ENCODE measurements around the gene TTLL12.
"Not testable (repeated sequence)": the region's sequence is repeated elsewhere in the genome, so short reads cannot be mapped to it uniquely, and the experiment has no call there.

Gene TTLL12

DNA sequence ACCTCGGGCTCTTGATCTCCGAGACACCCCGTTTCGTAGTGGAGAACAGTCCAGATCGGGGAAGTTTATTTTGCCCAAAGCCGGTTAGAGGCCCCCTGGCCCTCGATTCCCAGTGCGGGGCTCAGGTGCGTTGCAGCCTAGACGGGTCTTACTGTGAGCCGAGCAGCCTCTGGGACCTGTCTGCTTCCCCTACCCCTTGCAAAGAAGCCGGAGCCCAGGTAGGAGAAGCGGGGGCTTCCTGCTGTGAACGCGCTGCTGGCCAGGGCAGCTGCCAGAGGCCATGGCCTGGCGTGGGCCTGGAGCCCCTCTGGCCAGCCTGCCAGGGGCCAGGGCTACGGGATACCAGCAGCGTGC is 35.0 kb downstream of the TTLL12 start:
- no peak for DNase-seq

DNA sequence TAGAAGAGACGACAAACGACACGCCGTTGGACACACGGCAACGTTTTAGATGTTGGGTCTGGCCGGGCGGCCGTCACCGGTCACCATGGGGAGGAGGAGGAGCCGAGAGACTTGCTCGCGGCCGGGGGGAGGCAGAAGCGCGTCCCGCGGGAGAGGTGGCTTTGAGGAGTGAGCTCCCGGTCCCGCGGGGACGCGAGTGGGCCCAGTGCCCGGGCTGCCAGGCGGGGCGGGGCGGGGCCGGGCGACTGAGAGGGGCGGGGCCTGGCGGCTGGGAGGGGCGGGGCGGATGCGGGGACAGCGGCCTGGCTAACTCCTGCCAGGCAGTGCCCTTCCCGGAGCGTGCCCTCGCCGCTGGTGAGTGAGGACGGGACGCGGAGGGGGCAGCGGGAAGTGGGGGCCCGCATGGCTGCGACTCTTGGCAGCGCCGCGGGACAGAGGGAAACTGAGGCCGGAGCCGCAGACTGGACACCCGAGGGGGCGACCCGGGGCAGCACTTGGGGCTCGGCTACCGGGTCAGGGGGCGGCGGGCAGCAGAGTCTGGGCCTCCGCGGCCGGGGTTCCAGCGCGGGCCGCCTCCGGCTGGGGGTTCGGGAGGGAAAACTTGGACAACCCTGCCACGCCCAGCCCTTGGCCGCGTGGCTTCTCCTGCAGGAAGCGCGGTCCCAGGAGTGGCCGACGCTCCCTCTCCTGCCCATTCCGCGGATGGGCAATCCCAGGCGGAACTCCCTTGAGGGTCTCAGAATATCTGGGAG is 35.5 kb downstream of the TTLL12 start, which contains the start of gene TSPO:
TSPO (plus strand) TSS at position 309 of the 752 bp plus-strand sequence. CDS start 7,680 bp downstream, outside the sequence.
- DNase-seq, result peak; percentile 45

DNA sequence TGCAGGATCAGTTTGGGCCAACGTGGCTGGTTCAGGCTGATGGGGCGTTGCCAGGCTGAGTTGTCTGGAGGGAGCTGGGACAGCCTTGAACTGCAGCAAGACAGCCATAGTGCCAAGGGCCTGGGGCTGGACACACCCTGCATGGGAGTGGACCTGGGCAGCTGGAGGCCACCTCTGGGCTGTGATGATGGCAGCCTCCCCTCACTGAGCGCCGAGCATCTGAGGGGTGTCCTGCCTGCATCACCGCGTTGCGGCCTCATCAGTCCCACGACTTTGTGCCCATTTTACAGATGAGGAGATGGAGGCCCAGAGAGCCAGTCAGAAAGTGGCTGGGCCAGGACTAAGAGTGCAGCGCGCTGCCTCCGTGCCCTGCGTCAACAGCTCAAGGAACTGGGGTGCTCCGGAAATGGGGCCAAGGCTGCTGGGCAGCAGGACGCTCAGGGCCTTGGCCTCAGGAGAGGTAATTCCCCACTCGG is 36.2 kb downstream of the TTLL12 start:
- no peak for DNase-seq

DNA sequence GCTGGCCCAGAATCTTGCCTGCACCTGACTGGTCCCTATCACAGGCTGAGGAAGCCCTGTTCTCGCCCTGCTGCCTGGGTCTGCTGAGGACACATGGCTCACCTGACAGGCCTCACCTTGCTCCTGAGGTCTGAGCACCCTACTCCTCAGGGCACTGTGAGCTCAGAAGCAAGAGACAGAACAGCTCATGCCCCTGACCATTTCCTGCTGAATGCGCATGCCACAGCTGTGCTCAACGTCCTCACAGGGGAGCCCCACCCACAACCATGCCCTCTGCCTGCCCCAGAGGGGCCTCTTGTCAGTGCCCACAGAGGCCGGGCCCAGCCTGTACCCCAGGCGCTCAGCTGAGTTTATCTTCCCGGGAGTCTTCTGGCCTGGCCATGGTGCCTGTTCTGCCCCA is 38.4 kb downstream of the TTLL12 start:
- DNase-seq, result no peak

DNA sequence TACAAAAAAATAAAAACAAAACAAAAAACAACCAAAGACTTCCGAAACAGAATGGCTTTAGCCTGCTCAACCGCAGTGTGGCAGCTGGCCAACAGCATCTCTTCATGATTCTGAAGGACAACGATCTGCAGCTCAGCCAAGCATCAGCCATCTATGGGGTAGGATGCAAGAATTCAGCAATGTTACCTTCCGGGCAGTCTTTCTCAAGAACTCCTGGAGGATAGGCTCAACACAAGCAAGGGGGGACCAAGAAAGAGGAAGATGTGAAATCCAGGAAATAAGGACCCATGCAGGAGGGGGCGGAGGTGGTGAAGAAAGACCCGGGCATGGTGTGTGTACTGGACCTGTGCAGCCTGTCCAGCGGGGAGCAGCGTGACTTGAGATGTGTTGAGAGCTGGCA is 39.1 kb downstream of the TTLL12 start:
- DNase-seq, result no peak

DNA sequence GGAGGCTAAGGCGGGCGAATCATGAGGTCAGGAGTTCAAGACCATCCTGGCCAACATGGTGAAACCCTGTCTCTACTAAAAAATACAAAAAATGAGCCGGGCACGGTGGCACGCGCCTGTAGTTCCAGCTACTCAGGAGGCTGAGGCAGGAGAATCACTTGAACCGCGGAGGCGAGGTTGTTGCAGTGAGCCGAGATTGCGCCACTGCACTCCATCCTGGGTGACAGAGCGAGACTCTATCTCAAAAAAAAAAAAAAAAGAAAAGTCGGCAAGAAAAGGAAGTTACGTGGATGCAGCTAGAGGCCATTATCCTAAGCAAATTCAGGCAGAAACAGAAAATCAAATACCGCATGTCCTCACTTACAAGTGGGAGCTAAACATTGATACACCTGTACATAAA is 40.6 kb downstream of the TTLL12 start:
- DNase-seq, result not testable (repeated sequence)

GRCh38 chr22:43145371-43145770 is 41.6 kb downstream of the TTLL12 start:
- not testable (repeated sequence) for DNase-seq

DNA sequence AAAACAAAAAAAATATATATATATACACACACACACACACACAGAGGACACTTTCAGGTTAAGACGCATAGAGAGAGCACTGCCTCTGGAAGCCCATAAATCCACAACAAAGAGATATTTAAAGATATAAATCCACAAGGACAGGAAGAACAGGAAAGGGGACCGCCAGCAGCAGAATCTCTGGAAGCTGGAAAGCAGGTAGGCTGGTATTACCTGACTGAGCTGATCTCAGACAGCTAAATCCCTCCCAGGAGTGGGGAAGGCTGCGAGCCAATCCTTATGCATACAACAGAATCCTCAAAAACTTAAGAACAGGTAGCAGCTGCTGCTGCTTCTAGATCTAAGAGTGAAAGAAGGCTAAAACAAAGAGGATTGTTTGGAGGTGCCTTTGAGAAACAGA is 42.0 kb downstream of the TTLL12 start:
- no peak for DNase-seq

DNA sequence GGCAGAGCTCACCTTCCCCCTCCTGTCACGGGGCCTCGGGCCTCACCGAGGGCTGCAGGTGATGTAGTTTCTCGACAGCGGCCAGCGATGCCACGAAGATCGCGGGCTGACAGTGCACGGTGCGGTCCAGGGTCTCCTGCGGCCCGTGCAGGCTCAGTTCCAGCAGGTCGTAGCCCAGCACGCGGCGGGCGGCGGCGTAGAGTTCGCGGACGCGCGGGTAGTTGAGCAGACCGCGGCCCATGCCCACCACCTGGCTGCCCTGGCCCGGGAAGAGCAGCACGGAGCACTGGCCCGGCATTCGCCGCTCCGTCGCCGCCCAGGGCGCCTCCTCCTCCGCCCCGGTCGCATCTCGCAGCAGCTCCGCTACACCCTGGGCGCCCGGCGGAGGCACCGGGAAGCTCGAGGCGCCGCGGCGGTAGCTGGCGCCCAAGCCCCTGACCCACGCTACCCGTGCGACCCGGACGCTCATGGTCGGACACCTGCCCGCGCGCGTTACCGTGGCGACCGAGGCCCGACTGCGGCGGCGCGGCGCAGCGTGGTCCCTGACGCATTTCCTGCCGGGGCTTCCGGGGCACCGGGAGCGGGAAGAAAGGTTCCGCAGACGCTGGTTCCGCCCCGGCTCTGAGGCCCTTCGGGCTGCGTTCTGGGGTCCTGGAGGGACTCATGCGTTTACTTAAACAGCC is 43.9 kb downstream of the TTLL12 start, which contains the start of gene MCAT:
MCAT (minus strand) TSS at position 519 of the 683 bp plus-strand sequence; CDS start at position 469, 50 bp downstream.
- DNase-seq, result peak; percentile 65

DNA sequence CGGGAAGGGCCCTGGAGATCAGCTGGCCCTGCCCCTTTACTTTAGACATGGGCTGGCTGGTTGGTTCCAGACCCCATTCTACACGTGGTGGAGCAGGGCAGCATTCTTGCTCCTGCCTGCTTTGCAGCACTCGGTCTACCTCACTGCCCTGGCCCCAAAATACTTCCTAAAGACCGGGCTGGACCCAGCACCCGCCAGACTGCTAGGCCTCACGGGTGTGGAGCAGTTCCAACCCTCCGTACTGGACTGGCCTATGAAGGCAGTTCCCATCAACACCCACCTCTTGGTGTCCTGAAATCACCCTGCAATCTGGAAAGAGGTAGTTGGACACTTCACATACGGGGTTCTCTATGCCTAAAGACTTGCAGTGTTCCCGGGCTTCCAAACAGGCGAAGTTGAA is 50.1 kb downstream of the TTLL12 start:
- no peak for DNase-seq

GRCh38 chr22:43136255-43136654 is 50.7 kb downstream of the TTLL12 start:
- DNase-seq, result no peak

DNA sequence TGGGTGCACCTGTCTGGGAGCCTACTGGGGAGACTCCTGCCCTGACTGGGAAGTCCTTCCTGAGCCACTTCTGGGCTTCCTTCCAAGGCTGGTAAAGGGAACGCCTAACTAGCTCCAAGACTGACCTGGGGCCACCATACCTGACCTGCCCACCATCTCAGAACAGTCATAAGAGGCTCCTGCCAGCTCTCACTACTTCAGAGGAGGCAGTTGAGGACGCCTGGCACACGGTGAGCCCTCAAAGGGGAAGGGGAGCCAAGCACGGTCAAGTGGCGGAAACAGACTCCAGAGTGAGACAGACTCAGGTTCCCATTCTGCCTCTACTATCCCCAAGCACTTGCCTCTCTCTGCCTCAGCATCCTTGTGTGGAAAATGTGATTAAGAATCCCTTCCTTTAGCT is 51.4 kb downstream of the TTLL12 start:
- DNase-seq, result no peak

DNA sequence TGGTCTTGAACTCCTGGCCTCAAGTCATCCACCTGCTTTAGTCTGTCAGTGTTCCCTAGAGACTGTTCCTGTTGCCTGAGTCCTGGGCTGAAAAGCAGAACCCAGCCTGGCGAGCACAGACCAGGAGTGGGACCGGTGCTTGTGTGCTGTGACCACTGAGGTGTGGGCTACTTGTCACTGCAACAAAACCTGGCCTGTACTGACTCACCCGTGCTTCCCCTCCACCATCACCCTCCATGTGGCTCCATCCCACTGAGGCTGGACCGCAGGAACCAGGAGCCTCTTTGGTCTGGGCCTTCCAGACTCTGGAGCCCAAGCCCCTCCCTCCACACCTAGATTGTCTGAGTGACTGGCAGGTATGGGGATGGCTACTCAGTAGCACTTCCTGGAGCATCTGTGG is 52.4 kb downstream of the TTLL12 start:
- DNase-seq, result no peak

GRCh38 chr22:43133401-43133800 is 53.5 kb downstream of the TTLL12 start:
- no peak for DNase-seq

DNA sequence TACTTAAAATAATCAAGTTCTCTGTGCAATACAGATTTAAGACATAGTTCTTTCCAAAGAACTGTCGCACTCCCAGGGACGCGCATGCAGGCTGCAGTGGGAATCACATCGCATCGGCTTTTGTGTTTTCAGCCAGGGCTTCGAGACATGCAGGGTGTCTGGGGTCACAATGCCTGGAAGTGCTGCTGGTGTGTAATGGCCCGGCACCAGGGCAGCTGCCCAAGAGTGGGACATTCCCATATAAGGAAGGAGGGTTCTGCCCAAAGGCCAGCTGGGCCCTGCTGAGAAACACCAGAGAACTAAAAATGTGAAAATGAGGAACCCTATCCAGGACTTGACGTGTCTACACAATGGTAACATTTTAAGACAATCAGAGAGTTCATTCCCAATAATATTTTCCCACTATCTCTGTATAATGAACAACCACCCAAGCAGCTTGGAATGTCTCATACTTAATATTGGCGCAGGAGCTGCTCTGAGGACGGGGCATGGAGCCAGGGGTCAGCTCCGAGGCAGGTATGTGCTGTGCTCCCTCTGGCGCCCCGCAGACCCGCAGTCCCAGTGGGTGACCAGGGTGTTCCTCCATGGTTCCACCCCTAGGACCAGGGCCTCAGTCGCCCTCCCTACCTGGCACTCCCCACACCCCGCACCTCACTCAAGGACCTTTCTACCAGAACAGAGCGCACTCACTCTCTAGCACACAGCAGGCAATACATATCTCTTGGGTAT is 55.0 kb downstream of the TTLL12 start:
- no peak for DNase-seq

GRCh38 chr22:43129426-43130425 is 57.2 kb downstream of the TTLL12 start:
- no peak for DNase-seq

DNA sequence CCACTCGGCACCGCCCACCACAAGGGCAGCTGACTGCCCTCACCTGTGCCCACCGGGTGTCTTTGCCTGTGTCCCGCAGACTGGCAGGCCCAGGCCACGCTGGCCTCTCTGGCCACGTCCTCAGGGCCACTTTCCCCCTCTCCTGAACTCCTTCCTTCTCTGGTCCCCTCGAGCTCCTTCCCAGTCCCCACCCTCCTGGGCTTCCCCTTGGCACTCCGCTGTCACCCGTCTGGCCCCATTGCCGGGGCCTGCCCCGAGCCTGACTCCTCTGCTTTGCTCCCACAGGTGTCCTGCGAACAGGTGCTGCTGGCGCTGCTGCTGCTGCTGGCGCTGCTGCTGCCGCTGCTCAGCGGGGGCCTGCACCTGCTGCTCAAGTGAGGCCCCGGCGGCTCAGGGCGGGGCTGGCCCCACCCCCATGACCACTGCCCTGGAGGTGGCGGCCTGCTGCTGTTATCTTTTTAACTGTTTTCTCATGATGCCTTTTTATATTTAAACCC is 58.0 kb downstream of the TTLL12 start:
- no peak for DNase-seq

GRCh38 chr22:43128116-43128515 is 58.8 kb downstream of the TTLL12 start:
- DNase-seq, result no peak

GRCh38 chr22:43127166-43127908 is 59.6 kb downstream of the TTLL12 start:
- no peak for DNase-seq

GRCh38 chr22:43126501-43127165 is 60.3 kb downstream of the TTLL12 start:
- no peak for DNase-seq
